NB4 (cell line): ENCODE results near the gene YWHAG.
"Not testable (repeated sequence)": the region's sequence is repeated elsewhere in the genome, so short reads cannot be mapped to it uniquely, and the experiment has no call there.

Experiments used
- MYC ChIP-seq: IDR thresholded peaks from 2 replicates; pipeline ENCODE4 v1.6.1; 2011; ENCODE audit warnings: low read depth, low read length
- POLR2A ChIP-seq: IDR thresholded peaks from 2 replicates; pipeline ENCODE4 v1.6.1; 2011; ENCODE audit warnings: mild to moderate bottlenecking; ENCODE audit not compliant: insufficient read length; ENCODE audit errors: extremely low read depth
- TF ChIP-seq, protein P1 (sequence below): IDR thresholded peaks from one replicate; pipeline ENCODE4 v1.5.1; 2012; ENCODE audit warnings: low read depth, low read length

DNA sequence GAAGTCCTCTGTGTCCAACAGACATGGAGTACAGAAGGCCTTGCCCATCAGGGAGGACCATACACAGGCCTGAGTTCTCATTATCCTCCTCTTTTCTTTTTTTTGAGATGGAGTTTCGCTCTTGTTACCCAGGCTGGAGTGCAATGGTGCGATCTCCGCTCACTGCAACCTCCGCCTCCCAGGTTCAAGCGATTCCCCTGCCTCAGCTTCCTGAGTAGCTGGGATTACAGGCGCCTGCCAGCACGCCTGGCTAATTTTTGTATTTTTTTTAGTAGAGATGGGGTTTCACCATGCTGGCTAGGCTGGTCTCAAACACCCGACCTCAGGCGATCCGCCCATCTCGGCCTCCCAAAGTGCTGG is 36.8 kb upstream of the YWHAG start:
- TF ChIP-seq, protein P1, sequence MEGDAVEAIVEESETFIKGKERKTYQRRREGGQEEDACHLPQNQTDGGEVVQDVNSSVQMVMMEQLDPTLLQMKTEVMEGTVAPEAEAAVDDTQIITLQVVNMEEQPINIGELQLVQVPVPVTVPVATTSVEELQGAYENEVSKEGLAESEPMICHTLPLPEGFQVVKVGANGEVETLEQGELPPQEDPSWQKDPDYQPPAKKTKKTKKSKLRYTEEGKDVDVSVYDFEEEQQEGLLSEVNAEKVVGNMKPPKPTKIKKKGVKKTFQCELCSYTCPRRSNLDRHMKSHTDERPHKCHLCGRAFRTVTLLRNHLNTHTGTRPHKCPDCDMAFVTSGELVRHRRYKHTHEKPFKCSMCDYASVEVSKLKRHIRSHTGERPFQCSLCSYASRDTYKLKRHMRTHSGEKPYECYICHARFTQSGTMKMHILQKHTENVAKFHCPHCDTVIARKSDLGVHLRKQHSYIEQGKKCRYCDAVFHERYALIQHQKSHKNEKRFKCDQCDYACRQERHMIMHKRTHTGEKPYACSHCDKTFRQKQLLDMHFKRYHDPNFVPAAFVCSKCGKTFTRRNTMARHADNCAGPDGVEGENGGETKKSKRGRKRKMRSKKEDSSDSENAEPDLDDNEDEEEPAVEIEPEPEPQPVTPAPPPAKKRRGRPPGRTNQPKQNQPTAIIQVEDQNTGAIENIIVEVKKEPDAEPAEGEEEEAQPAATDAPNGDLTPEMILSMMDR, result not testable (repeated sequence)
- TF ChIP-seq POLR2A, MYC: not testable (repeated sequence)
